NOMO-1 (cell line): Measurements from ENCODE around the gene GMIP.

Source experiments
- DNase-seq, 2 experiments: peaks; one replicate each; lab custom pipeline; 2025; ENCODE audit not compliant: unreplicated experiment in 2 of 2; lab: John Stamatoyannopoulos, UW

Gene GMIP

DNA sequence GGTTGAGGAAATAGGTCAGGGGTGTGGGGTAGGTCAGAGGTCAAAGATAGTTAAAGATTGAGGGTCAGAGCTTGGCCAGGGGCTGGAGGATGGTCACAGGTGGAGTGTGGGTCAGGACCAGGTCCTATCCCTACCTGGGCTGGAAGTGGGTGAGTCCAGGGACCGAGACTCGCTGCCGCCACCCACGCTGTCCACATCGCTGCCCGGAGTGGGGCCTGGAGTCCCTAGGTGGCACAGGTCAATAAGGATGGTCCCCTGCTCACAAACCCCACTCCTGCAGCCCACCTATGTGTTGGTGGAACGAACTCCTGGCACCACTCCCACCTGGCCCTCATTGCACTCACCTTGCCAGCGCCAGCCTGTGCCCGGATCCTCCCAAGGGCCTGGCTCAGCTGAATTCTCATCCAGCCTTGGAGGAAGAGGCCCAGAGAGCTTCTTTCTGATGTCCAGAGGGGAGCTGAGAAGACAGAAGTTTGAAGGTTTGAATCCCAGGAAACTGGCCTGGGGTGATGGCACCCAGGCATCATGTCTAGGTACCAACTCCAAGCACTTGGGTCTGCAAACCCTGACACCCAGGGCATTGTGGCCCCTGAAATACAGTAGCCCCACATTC, 6.8 kb downstream of the GMIP start:
- no peak for DNase-seq

DNA sequence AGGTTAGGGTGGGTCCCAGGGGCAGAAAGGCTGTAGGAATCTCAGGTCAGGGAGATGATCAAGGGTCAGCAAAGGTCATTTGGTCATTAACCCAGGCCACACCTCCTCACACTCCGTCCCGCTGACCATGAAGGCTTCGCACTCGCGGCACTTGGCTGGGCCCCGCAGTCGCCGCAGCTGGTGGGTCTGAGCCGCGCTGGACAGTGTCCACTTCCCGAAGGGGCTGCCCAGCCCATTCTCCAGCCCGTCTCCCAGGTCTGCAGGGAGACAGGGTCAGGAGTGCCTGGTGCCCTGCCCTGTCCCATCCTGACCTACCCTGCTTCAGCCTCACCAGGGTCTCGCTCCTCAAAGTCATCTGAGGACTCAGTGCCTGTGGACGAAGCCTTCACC, 8.1 kb downstream of the GMIP start:
- no peak for DNase-seq

- DNase-seq: no peak
These were observed 8.7 kb downstream of the GMIP start for GRCh38 chr19:19634516-19635312.

GRCh38 chr19:19633711-19634515, 9.5 kb downstream of the GMIP start:
- DNase-seq: no peak

GRCh38 chr19:19632661-19633060, 10.8 kb downstream of the GMIP start:
- DNase-seq: no peak

DNA sequence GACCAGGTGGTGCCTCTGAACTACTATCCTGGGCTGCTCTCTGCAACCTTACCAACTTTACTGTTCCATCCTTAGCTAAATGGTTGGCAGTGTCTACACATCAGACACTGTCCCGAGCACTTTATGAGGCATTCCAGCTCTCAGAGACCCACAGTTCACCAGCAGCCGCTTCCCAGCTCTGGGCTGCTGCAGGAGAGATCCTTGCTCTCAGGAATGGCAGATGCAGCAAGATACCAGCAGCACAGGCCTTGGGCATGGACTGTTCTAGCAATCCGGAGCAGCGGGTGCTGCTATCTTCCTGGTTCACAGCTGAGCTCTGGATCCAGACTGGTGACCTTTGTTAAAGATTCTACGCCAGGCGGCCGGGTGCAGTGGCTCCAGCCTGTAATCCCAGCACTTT, 12.1 kb downstream of the GMIP start:
- DNase-seq: no peak

- no peak for DNase-seq
These were observed 13.0 kb downstream of the GMIP start for GRCh38 chr19:19630426-19630825.

DNA sequence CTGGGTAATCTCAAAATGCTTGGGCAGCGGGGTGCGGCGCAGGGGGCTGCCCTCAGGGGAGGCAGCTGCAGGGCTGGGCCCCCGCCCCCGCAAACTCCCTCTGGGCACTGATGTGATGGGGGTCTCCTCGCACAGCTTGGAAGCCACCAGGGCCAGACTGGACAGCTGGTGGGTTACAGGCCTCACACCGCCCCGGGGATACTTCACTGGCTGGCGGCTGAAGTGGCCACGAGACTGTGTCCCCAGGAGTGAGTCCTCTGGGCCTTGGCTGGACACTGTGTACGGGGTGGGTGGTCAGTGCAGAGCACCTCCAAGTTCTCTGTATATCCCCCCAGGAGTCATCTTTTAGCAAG, 13.4 kb downstream of the GMIP start:
- no peak for DNase-seq

DNA sequence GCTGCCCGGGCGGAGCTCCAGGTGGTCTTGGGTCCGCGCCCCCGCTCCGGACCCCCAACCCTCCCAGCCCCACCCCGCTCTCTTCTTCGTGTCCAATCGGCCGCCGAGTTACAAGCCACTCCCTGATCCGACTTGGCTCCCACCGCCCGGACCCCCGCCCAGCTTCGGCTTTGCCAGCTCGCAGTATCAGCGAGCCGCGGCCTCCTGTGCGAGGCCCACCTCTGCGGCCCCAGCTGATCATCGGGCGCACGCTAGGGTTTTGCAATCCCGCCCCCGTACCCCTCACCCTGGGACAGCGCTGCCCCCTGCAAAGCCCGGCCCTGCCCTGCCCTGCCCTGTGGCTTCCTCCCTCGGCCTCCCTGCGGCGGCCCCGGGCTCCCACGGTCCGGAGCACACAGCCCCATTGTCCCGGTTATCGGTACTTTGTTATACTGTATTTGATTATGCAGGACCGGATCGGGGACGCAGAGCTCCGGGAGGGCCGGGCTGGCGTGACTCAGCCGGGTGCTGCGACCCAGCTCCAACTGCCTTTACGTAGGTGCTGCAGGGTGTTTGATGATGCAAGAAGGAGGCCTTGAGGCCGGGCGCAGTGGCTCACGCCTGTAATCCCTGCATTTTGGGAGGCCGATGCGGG, 14.8 kb downstream of the GMIP start:
- DNase-seq: peak; percentile 19 to 26

DNA sequence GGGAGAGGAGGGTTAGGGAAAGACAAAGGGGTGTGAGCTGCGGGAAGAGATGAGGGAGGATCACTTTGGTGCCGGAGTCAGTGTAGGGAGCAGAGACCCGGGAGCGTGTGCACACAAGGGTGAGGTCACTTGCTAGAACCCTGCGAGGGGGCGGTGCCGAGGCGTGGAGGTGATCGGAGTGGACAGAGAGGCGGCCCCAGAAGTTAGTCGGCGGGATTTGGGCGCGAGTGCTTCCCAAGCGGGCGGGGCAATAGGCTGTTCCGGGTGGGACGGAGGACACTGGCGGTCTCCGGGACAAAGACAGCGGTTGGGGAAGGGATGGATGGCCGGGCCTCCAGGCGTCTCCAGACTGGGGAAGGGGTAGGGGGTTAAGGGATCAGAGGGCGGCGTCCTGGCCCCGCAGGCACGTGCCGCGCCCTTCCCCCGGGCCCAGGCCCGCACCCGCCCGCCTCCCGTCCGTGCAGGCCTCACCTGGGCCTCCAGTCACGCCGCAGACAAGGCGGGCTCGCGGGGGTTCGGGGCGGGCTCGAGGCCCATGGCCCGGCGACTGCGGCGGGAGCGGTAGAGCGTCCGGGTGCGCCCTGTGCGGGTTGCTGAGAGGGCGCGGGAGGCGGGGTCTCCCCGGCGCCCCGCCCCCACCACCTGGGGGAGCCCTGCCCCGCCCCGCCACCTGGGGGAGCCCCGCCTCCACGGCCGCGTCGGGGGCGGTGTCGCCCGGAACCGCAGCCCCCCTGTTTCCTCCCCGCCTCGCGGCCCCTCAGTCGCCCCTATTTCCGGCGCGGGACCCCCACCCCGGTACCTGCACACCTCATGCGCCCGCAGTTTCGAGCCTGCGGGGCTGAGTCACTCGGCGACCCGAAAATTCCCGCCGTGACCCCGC, 15.6 kb downstream of the GMIP start, which contains the start of gene LPAR2:
TSS of gene LPAR2 (minus strand) at position 600 of the 880 bp plus-strand sequence. CDS start 945 bp downstream, outside the sequence.
- DNase-seq: no peak

- no peak for DNase-seq
These were observed 16.7 kb downstream of the GMIP start for GRCh38 chr19:19626516-19627472.

DNA sequence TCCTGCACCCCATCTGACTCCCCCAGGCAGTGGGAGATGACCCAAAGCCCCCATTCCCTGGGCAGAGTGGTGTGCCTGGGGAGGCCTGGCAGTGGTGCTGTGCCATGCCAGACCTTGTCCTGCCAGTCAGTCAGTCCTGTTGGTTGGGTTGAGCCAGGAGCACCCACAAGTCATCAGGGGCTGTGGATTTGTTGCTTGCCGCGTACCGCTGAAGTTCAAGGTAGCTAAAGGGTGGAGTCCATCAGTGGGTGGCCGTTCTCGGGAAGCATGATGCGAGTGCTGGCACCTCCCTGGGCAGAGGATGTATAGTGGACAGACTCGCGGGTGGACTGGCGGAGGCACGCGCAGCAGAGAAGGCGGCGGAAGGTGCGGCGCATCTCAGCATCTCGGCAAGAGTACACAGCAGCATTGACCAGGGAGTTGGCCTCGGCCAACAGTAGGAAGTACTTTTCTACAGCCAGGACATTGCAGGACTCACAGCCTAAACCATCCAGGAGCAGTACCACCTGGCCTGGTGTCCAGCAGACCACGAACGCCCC, 19.4 kb downstream of the GMIP start:
- DNase-seq: no peak

DNA sequence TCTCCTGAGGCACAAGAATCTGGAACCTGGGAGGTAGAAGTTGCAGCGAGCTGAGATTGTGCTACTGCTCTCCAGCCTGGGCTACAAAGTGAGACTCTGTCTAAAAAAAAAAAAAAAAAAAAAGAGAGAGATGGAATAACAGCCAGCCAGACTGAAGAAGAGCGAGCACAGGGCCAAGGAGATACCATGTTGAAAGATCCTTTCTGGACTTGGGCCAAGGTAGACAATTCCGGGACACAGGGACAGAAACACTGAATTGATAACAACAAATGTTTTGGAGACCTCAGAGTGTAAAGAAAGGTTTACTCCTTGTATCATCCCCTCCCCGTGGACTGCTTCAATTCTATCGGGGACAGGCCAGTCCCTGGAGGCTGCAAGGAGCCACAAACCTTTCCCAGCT, 20.1 kb downstream of the GMIP start:
- no peak for DNase-seq

- no peak for DNase-seq
These were observed 23.6 kb downstream of the GMIP start for GRCh38 chr19:19619849-19620210.

DNA sequence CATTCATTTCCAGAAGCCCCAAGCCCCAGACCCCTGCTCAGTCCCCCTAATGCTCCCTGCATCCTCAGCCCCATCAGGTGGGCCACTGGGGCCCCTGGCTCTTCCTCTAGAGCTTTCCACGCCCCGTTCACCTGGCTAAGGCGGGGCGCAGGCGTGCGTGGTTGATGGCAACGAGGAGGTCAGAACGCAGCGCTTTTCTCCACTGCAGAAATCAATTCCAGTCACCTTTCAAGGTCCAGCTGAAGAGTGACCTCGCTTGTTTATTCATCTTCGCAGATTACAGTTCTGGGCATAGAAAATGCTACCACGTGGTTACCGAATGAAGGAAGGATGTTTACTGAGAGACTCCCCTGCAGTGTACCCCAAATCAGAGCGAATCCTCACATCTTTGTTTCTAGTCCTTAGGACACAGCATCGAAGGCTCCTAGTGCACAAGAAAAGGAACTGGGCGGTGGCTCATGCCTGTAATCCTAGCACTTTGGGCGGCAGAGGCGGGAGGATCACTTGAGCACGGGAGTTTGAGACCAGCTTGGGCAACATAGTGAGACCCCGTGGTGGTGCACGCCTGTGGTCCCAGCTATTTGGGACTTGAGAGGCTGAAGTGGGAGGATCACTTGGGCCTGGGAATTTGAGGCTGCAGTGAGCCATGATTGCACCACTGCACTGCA, 24.1 kb downstream of the GMIP start:
- no peak for DNase-seq

DNA sequence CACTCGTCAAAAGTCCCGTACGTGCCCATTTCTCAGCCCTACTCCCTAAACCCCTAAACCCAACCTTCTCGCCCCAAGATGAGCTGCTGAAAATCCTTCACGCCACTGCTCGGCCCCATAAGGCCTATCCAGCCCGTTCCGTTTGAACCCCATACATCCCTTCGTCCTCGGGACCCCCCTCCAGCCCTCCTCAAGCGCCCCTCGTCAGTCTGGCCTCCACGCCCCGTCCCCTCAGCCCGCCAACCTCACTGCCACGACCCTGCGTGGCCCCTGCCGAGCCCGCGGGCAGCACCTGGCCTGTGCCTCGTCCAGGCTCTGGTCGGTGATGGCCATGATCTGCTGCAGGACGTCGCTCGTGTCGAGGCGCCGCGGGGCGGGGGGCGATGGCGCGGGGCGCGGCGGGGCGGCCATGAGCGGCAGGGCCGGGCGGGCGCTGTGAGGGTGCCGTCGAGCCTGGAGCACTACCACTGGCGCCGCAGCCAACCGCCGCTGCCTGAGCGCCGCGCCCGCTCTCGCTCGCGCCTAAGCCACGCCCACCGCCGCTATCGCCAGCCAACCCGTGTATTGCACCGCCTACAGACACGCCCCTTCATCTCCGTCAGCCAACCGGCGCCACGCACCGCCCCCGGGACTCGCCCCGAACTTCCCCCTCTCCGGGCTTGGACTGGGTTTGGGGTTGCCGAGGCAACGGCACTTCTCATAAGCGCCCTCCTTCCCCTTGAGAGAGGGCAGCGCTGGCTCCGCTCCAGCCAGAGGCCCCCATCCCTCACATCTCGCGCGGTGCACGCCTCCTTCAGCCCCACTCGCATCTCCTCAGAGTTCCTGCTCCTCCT, 25.0 kb downstream of the GMIP start, which contains the start of gene PBX4:
TSS of gene PBX4 (minus strand) at position 469 of the 833 bp plus-strand sequence. CDS start at position 411, 58 bp downstream.
- DNase-seq: peak; percentile 96 to 98

DNA sequence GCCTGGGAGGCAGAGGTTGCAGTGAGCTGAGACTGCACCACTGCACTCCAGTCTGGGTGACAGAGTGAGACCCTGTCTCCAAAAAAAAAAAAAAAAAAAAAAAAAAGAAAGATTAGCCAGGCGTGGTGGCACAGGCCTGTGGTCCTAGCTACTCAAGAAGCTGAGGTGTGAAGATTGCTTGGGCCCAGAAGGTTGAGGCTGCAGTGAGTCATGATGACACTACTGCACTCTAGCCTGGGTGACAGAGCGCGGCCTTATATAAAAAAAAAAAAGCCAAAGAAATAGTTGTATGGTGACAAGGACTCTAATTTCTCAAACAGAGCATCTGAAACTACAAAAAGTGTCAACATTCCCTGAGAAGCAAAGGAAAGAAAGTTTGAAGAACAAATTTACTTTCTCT, 28.4 kb downstream of the GMIP start:
- no peak for DNase-seq
